ENCODE measurements around the gene SPRED2. TPM values are rescaled to one million over a fixed set of nuclear protein-coding genes. Genes with fewer than 3 reads are reported as not detected.
A peak's percentile ranks its signal among the peaks of the same experiment; 100 is the strongest.

The SPRED2 gene, protein sequence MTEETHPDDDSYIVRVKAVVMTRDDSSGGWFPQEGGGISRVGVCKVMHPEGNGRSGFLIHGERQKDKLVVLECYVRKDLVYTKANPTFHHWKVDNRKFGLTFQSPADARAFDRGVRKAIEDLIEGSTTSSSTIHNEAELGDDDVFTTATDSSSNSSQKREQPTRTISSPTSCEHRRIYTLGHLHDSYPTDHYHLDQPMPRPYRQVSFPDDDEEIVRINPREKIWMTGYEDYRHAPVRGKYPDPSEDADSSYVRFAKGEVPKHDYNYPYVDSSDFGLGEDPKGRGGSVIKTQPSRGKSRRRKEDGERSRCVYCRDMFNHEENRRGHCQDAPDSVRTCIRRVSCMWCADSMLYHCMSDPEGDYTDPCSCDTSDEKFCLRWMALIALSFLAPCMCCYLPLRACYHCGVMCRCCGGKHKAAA
- total RNA-seq, result 10 to 100 TPM; 21.9 to 22.3 TPM

DNA sequence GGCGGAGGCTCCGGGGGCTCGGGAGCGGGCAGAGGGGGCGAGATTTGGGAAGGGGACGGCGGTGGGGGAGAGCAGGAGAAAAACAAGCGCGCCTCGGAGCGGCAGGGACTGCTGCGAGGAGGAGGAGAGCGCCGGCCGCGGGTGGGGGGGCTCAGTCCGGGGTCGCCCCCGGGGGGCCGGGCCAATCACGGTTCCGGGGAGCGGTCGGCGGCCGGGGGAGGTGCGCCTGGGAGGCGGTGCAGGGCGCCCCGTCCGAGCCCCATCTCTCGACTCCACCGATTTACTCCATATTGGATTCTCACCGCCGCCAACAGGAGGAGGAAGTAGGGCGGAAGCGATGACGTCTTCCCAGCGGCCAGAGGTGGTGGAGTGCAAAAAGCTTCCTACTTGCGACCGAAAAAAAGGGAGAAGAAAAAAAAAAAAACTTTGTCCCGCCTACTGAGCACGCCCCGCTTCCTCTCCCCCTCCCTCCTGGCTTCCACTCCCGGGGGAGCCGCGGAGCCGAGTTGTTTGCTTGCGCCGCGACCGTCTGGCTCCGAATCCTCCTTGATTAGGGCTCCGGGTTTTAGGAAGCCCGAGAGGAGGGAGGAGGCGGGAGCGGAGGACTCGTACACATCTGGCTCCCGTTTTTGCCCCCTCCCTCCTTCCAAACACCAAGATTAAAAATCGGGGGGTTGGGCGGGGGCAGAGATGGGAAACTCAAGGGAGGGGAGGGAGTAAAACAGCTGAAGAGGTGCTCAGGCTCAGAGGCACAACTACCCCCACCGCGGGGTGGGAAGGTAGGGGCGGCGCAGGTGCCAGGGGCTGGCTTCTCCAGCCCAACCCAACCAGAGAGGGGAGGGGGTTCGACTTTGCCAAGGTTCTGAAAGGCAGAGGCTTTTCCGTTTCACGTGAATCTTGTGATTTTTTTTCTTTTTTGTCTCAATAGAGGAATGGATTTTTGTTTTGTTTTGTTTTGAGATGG is at the start of gene SPRED2:
Gene SPRED2 (minus strand): TSS at position 373 of the 964 bp plus-strand sequence. CDS start 612 bp downstream, outside the sequence.
- TF ChIP-seq, protein P1, sequence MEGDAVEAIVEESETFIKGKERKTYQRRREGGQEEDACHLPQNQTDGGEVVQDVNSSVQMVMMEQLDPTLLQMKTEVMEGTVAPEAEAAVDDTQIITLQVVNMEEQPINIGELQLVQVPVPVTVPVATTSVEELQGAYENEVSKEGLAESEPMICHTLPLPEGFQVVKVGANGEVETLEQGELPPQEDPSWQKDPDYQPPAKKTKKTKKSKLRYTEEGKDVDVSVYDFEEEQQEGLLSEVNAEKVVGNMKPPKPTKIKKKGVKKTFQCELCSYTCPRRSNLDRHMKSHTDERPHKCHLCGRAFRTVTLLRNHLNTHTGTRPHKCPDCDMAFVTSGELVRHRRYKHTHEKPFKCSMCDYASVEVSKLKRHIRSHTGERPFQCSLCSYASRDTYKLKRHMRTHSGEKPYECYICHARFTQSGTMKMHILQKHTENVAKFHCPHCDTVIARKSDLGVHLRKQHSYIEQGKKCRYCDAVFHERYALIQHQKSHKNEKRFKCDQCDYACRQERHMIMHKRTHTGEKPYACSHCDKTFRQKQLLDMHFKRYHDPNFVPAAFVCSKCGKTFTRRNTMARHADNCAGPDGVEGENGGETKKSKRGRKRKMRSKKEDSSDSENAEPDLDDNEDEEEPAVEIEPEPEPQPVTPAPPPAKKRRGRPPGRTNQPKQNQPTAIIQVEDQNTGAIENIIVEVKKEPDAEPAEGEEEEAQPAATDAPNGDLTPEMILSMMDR (IDR thresholded peaks at IDR 0.05), result peak; percentile 25
- H3K27ac ChIP-seq, result peak within 1 kb of the TSS; percentile 97
- ATAC-seq (ENCODE audit: insufficient number of reproducible peaks, low FRiP score, low read depth) (peak; percentile 66), DNase-seq (ENCODE audit: low spot score) (peak; percentile 86)
- H3K9me3 ChIP-seq, result no peaks in the 10 kb centered on the region
- no peaks in the 10 kb centered on the region for H3K36me3 ChIP-seq
- peaks cover 13 to 35% of the 10 kb centered on the region in 2 donors for H3K4me1 ChIP-seq (ENCODE audit: control insufficient read depth in 1 of 2, low read depth in 2 of 2)
- H3K4me3 ChIP-seq, result peak within 1 kb of the TSS; percentile 98
- no peaks in the 10 kb centered on the region for H3K27me3 ChIP-seq (replicated peaks; ENCODE audit: insufficient read depth)

DNA sequence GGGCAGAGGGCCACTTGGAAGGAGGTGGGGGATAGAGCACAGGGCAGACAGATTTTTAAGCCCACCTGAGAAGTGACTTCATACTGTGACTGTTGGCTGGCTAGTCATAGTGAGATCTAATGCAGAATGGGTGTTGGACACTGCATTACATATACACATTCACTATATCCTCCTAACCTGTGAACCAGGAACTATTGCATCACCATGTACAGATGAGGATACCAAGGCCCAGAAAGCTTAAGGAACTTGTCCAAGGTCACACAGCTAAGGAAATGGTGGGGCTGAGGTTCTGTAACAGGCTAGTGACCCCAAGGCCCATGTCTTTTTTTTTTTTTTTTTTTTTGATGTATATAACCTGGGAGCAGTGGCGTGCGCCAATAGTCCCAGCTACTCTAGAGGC is 49.6 kb upstream of the SPRED2 start:
- Histone ChIP-seq H3K27ac (no peak overlapping the region), H3K9me3 (no peaks in the 10 kb centered on the region), H3K4me1 (ENCODE audit: control insufficient read depth in 1 of 2, low read depth in 2 of 2) (no peaks in the 10 kb centered on the region), H3K4me3 (no peak overlapping the region), H3K36me3 (no peaks in the 10 kb centered on the region), H3K27me3 (replicated peaks; ENCODE audit: insufficient read depth) (no peaks in the 10 kb centered on the region)
- TF ChIP-seq, protein P1 (IDR thresholded peaks at IDR 0.05), result no peak
- no peak for ATAC-seq (ENCODE audit: insufficient number of reproducible peaks, low FRiP score, low read depth)
- no peak for DNase-seq (ENCODE audit: low spot score)

DNA sequence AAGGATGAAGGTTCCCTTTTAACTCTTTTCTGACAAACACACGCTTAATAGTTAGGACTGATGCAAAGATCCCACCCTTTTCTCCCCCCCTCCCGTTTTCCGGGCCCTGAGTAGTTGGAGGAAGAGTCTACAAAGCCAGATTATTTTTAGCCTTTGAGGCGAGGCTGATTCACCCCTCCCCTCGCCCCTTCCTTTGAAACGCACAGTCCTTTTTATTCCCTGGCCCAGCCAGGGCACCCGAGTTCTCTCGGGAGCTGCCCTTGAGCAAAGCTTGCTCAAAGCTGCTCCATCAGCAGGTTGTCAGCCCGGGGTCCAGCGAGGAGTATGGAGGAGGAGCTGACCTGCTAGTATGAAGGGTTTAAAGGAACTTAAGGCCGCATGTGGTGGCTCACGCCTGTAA is 47.1 kb upstream of the SPRED2 start:
- H3K4me1 ChIP-seq (ENCODE audit: control insufficient read depth in 1 of 2, low read depth in 2 of 2), result no peaks in the 10 kb centered on the region
- DNase-seq (ENCODE audit: low spot score) (no peak), ATAC-seq (ENCODE audit: insufficient number of reproducible peaks, low FRiP score, low read depth) (no peak)
- no peak overlapping the region for H3K4me3 ChIP-seq
- TF ChIP-seq, protein P1 (IDR thresholded peaks at IDR 0.05), result no peak
- H3K9me3 ChIP-seq, result no peaks in the 10 kb centered on the region
- H3K27ac ChIP-seq, result no peak overlapping the region
- no peaks in the 10 kb centered on the region for H3K27me3 ChIP-seq (replicated peaks; ENCODE audit: insufficient read depth)
- no peaks in the 10 kb centered on the region for H3K36me3 ChIP-seq

DNA sequence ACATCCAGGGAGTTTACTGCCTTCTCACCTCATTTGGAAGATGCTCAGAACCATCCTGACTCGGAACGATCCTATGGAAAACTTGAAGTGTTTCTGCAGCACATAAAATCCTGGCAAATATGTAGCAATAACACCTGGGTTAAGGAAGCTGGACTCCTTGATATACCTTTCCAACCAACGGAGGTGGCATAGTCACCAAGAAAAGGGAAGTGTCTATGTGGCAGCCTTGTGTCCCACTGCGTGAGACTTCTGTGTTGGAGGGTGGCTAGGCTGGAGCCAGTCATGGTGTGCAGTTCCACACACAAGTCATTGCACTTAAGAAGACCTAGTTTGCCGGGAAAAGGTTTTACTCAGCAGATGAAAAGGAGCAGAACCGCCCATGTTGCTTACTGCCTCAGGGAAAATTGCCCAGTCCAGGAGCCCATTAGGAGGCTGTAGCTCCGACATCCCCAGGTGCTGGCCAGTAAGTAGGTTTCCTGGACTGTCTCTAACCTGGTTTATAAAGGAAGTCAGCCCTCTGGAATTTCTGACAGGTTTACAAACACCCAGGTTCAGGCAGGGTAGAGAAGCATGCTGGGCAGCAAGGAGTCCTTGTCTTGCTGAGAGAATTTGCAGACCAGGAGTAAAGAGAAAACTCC is 46.2 kb upstream of the SPRED2 start:
- Histone ChIP-seq H3K27me3 (replicated peaks; ENCODE audit: insufficient read depth) (no peaks in the 10 kb centered on the region), H3K4me3 (no peak overlapping the region), H3K9me3 (no peaks in the 10 kb centered on the region), H3K36me3 (no peaks in the 10 kb centered on the region), H3K4me1 (ENCODE audit: control insufficient read depth in 1 of 2, low read depth in 2 of 2) (no peaks in the 10 kb centered on the region), H3K27ac (no peak overlapping the region)
- ATAC-seq (ENCODE audit: insufficient number of reproducible peaks, low FRiP score, low read depth), result no peak
- no peak for DNase-seq (ENCODE audit: low spot score)
- TF ChIP-seq, protein P1 (IDR thresholded peaks at IDR 0.05), result no peak
